Kidney (tissue), 14 donors: Measurements from ENCODE around the gene B4GALT2. TPM values are rescaled to one million over a fixed set of nuclear protein-coding genes. Genes with fewer than 3 reads are reported as not detected.

Source experiments
- DNase-seq, 5 donors: peaks; one replicate each; pipeline ENCODE4 v3.0.0-alpha.2; 2013 to 2020
- FAIRE-seq: peaks from 2 replicates; lab custom pipeline; 2012; peaks lifted over from hg19 to GRCh38; lab: Jason Lieb, UNC
- H3K27ac ChIP-seq, 2 donors: one replicate each; pipeline ENCODE4 v1.7.0; 2013; ENCODE audit warnings: low read depth in 2 of 2, low read length in 2 of 2, inconsistent platforms in 1 of 2
- H3K27me3 ChIP-seq: one replicate; pipeline ENCODE4 v1.7.1; 2013; ENCODE audit warnings: low read length, inconsistent platforms; ENCODE audit not compliant: control insufficient read depth, insufficient read depth
- H3K36me3 ChIP-seq, 3 donors: one replicate each; pipeline versions ENCODE4 v1.7.0 to v1.7.1; 2013; ENCODE audit warnings: low read length in 3 of 3, control low read depth in 1 of 3, inconsistent platforms in 1 of 3; ENCODE audit not compliant: insufficient read depth in 3 of 3, control insufficient read depth in 2 of 3
- H3K4me1 ChIP-seq, 3 donors: one replicate each; pipeline versions ENCODE4 v1.7.0 to v1.7.1; 2013; ENCODE audit warnings: low read length in 3 of 3, inconsistent platforms in 1 of 3, low read depth in 1 of 3; ENCODE audit not compliant: control insufficient read depth in 2 of 3, insufficient read depth in 2 of 3
- H3K4me3 ChIP-seq, 3 donors: one replicate each; pipeline versions ENCODE4 v1.7.0 to v1.8.1; 2013; ENCODE audit warnings: low read length in 3 of 3, control low read depth in 1 of 3, inconsistent platforms in 1 of 3
- H3K9ac ChIP-seq, 3 donors: one replicate each; pipeline versions ENCODE4 v1.7.0 to v1.7.1; 2013; ENCODE audit warnings: low read length in 3 of 3, control low read depth in 1 of 3, inconsistent platforms in 1 of 3
- H3K9me3 ChIP-seq, 3 donors: one replicate each; pipeline versions ENCODE4 v1.7.0 to v1.7.1; 2013; ENCODE audit warnings: low read length in 3 of 3, control low read depth in 1 of 3, inconsistent platforms in 1 of 3; ENCODE audit not compliant: control insufficient read depth in 2 of 3, insufficient read depth in 1 of 3
- intact Hi-C: fragments of 100-400 bp; cut with DNase I; formaldehyde crosslinking; loops from one replicate; pipeline ENCODE4 v1.11.1; 2022
- polyA plus RNA-seq: library from polyadenylated mRNA; stranded (reverse); fragments of 350-450 nt; fragmentation: Illumina TruSeq; extraction: RNeasy Lipid Tissue Mini Kit (QIAGEN cat#74804); gene quantifications from one replicate; pipeline ENCODE4 v1.2.3, GENCODE V29; 2014; ENCODE audit warnings: low read depth, low replicate concordance; ENCODE audit not compliant: insufficient read depth
- total RNA-seq: library from RNA; stranded (reverse); fragmentation: NEBNext Ultra II Directional; extraction: Animal tissue kit (Norgen Biotek cat#: 25700); gene quantifications from one replicate; pipeline ENCODE4 v1.2.1, GENCODE V29; 2021
- TF ChIP-seq, protein P1 (sequence below): IDR thresholded peaks from 3 replicates; pipeline ENCODE4 v1.5.1; 2012; ENCODE audit warnings: mild to moderate bottlenecking, moderate library complexity, borderline replicate concordance; ENCODE audit not compliant: insufficient read depth; ENCODE audit errors: extremely low read depth
- donor health status: control.
- donor health status: control.
- donor health status: control.
- donor health status: control.
- donor health status: control.
- donor health status: DM: yes; HTN: yes; CAD: no.
- donor health status: Normal renal cell carcinoma (clear cell type).

B4GALT2 gene
- total and polyA plus RNA-seq, 2 donors from 2014 or later = 25.1 to 32.5 TPM

DNA sequence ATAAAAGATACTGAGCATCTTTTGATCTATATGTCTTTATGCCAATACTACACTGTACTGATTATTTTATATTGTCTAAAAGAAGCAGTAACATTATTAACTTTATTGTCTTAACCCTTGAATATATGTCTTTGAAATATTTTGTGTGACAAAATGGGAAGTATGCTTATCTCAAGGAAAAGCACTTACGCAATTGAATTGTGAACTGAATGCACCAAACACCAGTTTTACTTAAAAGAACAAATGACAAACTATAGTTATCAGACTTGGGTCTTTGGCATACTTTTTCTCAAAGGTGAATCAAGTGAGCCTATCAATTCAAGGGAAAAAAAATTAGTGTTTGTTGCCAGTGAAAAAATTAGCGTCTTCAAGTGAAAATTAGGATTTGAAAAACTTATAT lies 61.4 kb downstream of the B4GALT2 start:
- Histone ChIP-seq H3K9ac (no peak overlapping the region), H3K27me3 (no peaks in the 10 kb centered on the region), H3K4me3 (no peak overlapping the region), H3K4me1 (peaks cover 0 to 10% (median 10%) of the 10 kb centered on the region in 3 donors), H3K9me3 (no peaks in the 10 kb centered on the region), H3K27ac (no peak overlapping the region), H3K36me3 (no peaks in the 10 kb centered on the region)
- DNase-seq = no peak
- FAIRE-seq = no peak
- TF ChIP-seq, protein P1, sequence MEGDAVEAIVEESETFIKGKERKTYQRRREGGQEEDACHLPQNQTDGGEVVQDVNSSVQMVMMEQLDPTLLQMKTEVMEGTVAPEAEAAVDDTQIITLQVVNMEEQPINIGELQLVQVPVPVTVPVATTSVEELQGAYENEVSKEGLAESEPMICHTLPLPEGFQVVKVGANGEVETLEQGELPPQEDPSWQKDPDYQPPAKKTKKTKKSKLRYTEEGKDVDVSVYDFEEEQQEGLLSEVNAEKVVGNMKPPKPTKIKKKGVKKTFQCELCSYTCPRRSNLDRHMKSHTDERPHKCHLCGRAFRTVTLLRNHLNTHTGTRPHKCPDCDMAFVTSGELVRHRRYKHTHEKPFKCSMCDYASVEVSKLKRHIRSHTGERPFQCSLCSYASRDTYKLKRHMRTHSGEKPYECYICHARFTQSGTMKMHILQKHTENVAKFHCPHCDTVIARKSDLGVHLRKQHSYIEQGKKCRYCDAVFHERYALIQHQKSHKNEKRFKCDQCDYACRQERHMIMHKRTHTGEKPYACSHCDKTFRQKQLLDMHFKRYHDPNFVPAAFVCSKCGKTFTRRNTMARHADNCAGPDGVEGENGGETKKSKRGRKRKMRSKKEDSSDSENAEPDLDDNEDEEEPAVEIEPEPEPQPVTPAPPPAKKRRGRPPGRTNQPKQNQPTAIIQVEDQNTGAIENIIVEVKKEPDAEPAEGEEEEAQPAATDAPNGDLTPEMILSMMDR = no peak
- intact Hi-C loops = no loop called here

Other genes with a start within 250 kb of the B4GALT2 start
- 1.9 TPM for gene ARTN, start 45.4 kb upstream of the B4GALT2 start, total RNA-seq
- 4.3 TPM for gene ARTN, start 45.4 kb upstream of the B4GALT2 start, polyA plus RNA-seq
- gene IPO13, start 32.3 kb upstream of the B4GALT2 start, total RNA-seq = 33.8 TPM
- 56.1 TPM for gene IPO13, start 32.3 kb upstream of the B4GALT2 start, polyA plus RNA-seq
- 24.0 TPM for gene DPH2, start 9.2 kb upstream of the B4GALT2 start, total RNA-seq
- 15.9 TPM for gene DPH2, start 9.2 kb upstream of the B4GALT2 start, polyA plus RNA-seq
- gene ATP6V0B, start 4.2 kb upstream of the B4GALT2 start, total RNA-seq = 156 TPM
- 636 TPM for gene ATP6V0B, start 4.2 kb upstream of the B4GALT2 start, polyA plus RNA-seq
- gene CCDC24, start 12.4 kb downstream of the B4GALT2 start, total RNA-seq = 24.3 TPM
- 35.6 TPM for gene CCDC24, start 12.4 kb downstream of the B4GALT2 start, polyA plus RNA-seq
- gene SLC6A9, start 52.3 kb downstream of the B4GALT2 start, total RNA-seq = 12.6 TPM
- gene SLC6A9, start 52.3 kb downstream of the B4GALT2 start, polyA plus RNA-seq = 2.0 TPM
- not detected for gene KLF17, start 139.6 kb downstream of the B4GALT2 start, total RNA-seq
- not detected for gene KLF17, start 139.6 kb downstream of the B4GALT2 start, polyA plus RNA-seq
- gene KLF18, start 162.4 kb downstream of the B4GALT2 start, total RNA-seq = not detected
- gene KLF18, start 162.4 kb downstream of the B4GALT2 start, polyA plus RNA-seq = not detected
- gene DMAP1, start 234.3 kb downstream of the B4GALT2 start, total RNA-seq = 43.0 TPM
- 62.0 TPM for gene DMAP1, start 234.3 kb downstream of the B4GALT2 start, polyA plus RNA-seq